ENCODE results near the gene EPX. TPM values are rescaled to one million over a fixed set of nuclear protein-coding genes. Genes with fewer than 3 reads are reported as not detected.
A peak's percentile ranks its signal among the peaks of the same experiment; 100 is the strongest.

Gene EPX
- total and polyA plus RNA-seq, 8 donors, result 0.18 TPM; not detected in 7

DNA sequence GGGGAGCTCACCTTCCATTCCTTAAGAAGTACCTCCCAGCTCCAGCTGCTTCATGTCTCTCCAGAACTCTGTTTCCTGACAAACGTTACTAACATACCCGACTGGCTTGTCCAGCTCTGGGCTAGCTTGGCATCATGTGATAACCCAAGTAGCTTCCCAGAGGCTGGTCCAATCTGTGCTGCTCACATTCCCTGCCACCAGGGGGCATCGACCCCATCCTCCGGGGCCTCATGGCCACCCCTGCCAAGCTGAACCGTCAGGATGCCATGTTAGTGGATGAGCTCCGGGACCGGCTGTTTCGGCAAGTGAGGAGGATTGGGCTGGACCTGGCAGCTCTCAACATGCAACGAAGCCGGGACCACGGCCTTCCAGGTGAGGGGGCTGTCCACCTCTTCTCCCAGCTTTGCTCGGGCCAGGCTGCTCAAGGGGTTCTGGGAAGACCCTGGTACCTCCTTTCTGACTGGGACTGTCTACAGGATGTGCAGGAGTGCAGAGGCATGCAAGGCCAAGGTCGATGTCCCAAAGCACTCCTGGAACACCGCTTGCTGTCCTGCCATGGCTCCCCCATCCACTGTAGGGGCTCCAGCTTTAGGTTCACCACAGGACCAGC is 7.6 kb downstream of the EPX start:
- H3K27me3 ChIP-seq, result peaks cover 0 to 41% (median 18%) of the 10 kb centered on the region in 3 donors
- peak; percentile 46 to 62 for DNase-seq
- no peak overlapping the region for H3K27ac ChIP-seq
- H3K36me3 ChIP-seq, result peaks cover 0 to 10% (median 5%) of the 10 kb centered on the region in 4 donors
- no peaks in the 10 kb centered on the region for H3K9me3 ChIP-seq
- TF ChIP-seq, protein P1, sequence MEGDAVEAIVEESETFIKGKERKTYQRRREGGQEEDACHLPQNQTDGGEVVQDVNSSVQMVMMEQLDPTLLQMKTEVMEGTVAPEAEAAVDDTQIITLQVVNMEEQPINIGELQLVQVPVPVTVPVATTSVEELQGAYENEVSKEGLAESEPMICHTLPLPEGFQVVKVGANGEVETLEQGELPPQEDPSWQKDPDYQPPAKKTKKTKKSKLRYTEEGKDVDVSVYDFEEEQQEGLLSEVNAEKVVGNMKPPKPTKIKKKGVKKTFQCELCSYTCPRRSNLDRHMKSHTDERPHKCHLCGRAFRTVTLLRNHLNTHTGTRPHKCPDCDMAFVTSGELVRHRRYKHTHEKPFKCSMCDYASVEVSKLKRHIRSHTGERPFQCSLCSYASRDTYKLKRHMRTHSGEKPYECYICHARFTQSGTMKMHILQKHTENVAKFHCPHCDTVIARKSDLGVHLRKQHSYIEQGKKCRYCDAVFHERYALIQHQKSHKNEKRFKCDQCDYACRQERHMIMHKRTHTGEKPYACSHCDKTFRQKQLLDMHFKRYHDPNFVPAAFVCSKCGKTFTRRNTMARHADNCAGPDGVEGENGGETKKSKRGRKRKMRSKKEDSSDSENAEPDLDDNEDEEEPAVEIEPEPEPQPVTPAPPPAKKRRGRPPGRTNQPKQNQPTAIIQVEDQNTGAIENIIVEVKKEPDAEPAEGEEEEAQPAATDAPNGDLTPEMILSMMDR (IDR thresholded peaks at IDR 0.05), result peak in 3 of 7 experiments; percentile 7 to 33 (median 30)
- no peak for TF ChIP-seq POLR2AphosphoS5 (IDR thresholded peaks at IDR 0.05)
- H3K4me3 ChIP-seq, result no peak overlapping the region
- intact Hi-C loops (cut with DNase I; ENCODE audit: low total_unique reads), result no loop called here
- H3K4me1 ChIP-seq, result peaks cover 0 to 5% (median 0%) of the 10 kb centered on the region in 4 donors
- 32 to 45% (median 43%) methylated on average over 5 to 14 of the region's 14 CpGs for WGBS, 5 donors

DNA sequence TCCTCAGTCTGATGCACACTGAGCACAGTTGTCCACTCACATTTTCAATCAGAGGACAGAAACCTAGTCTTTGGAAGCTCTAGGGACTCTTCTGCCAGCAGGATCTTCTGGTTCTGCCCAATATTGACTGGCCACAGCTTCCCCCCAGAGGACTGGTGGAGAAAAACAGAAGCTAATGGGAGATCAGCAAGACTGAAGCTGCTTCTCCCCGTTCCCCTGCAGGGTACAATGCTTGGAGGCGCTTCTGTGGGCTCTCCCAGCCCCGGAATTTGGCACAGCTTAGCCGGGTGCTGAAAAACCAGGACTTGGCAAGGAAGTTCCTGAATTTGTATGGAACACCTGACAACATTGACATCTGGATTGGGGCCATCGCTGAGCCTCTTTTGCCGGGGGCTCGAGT is 10.3 kb downstream of the EPX start:
- H3K27me3 ChIP-seq, result peaks cover 0 to 22% (median 12%) of the 10 kb centered on the region in 3 donors
- H3K9me3 ChIP-seq, result no peaks in the 10 kb centered on the region
- no peak for TF ChIP-seq EP300 (IDR thresholded peaks at IDR 0.05)
- H3K36me3 ChIP-seq, result peaks cover 0 to 37% (median 33%) of the 10 kb centered on the region in 4 donors
- no peak overlapping the region for H3K27ac ChIP-seq
- WGBS, 5 donors, result 81 to 90% (median 85%) methylated on average over 7 of the region's 7 CpGs
- H3K4me3 ChIP-seq, result no peak overlapping the region
- peaks cover 0 to 5% (median 0%) of the 10 kb centered on the region in 4 donors for H3K4me1 ChIP-seq
- intact Hi-C loops (cut with DNase I; ENCODE audit: low total_unique reads), result no loop called here
- no peak for DNase-seq

DNA sequence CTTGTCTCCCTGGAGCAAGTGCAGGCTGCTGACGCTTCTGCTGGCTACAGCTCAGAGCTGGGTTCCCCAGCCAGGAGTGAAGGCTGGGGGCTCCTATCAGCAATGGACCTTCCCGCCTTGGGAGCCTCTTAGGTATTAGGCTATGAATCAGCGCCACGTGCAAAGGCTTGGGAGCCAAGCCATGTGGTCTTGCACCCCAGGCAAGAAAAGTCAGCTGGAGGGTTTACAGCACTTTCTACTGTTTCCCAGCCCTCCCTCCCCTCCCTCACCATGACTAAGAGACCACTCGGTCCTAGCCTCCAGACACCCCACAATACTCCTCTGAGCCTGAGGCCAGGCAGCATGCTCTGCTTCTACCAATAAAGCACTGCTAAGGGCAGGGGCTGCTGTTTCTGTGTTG is 12.3 kb downstream of the EPX start:
- Histone ChIP-seq H3K27me3 (peaks cover 0 to 4% (median 0%) of the 10 kb centered on the region in 3 donors), H3K36me3 (peaks cover 0 to 57% (median 51%) of the 10 kb centered on the region in 4 donors), H3K27ac (no peak overlapping the region), H3K4me3 (no peak overlapping the region), H3K9me3 (no peaks in the 10 kb centered on the region), H3K4me1 (peaks cover 0 to 4% (median 0%) of the 10 kb centered on the region in 4 donors)
- TF ChIP-seq POLR2A (IDR thresholded peaks at IDR 0.05), result no peak
- TF ChIP-seq, protein P1 (IDR thresholded peaks at IDR 0.05), result no peak
- TF ChIP-seq POLR2AphosphoS5 (IDR thresholded peaks at IDR 0.05), result no peak
- TF ChIP-seq EP300 (IDR thresholded peaks at IDR 0.05), result no peak
- no peak for DNase-seq
- WGBS, 5 donors, result 78 to 95% (median 95%) methylated on average over 4 to 5 of the region's 5 CpGs
- intact Hi-C loops (cut with DNase I; ENCODE audit: low total_unique reads), result no loop called here

DNA sequence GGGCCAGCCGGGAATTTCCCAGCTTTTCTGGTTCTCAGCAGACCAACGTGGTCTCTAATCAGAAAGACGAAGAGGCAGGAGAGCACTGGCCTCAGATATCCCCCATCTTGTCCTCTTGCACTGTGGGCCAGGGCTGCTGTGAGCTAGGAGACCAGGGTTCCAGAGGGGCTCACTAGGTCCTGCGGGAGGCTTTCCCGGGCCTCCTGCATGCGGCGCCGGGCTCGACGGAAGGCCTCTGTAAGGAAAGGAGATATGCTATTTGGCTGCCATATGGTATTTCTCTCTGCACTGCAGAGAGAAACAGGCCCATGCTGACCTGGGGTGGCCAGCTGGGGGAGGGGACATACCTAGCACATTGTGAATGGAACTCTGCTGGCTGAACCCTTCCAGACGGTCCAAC is 13.4 kb downstream of the EPX start:
- intact Hi-C loops (cut with DNase I; ENCODE audit: low total_unique reads), result no loop called here
- WGBS, 5 donors, result 90 to 96% (median 96%) methylated on average over 10 to 11 of the region's 11 CpGs
- H3K9me3 ChIP-seq, result no peaks in the 10 kb centered on the region
- no peaks in the 10 kb centered on the region for H3K4me1 ChIP-seq
- peaks cover 4 to 68% (median 63%) of the 10 kb centered on the region in 4 donors for H3K36me3 ChIP-seq
- H3K4me3 ChIP-seq, result no peak overlapping the region
- H3K27ac ChIP-seq, result no peak overlapping the region
- H3K27me3 ChIP-seq, result no peaks in the 10 kb centered on the region
- DNase-seq, result no peak
- TF ChIP-seq EP300 (IDR thresholded peaks at IDR 0.05), result no peak
- TF ChIP-seq, protein P1 (IDR thresholded peaks at IDR 0.05), result no peak
- no peak for TF ChIP-seq POLR2AphosphoS5 (IDR thresholded peaks at IDR 0.05)
- TF ChIP-seq POLR2A (IDR thresholded peaks at IDR 0.05), result no peak

DNA sequence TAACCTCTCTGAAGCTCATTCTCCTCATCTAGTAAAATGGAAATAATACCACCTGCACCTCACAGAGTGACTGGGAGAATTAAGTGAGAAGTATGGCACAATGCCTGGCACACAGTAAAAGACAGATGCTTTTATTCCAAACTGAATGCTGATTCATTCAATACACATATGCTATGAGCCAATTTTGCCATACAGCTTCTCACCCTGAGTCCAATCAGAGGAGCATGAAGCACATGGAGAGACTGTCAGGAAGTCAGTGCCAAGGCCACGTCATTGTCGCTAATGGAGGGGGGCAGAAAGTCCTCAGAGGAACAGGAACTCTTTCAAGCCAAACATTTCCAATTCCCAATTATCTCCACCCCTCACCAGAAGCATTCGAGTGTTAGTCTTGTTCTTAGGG is 14.9 kb downstream of the EPX start:
- intact Hi-C loops (cut with DNase I; ENCODE audit: low total_unique reads), result no loop called here
- no peak for DNase-seq
- Histone ChIP-seq H3K4me3 (no peak overlapping the region), H3K27me3 (no peaks in the 10 kb centered on the region), H3K27ac (no peak overlapping the region), H3K4me1 (no peaks in the 10 kb centered on the region), H3K9me3 (no peaks in the 10 kb centered on the region), H3K36me3 (peaks cover 10 to 83% (median 78%) of the 10 kb centered on the region in 4 donors)
- WGBS, 5 donors, result 85 to 93% (median 89%) methylated on average over 3 of the region's 3 CpGs
- TF ChIP-seq POLR2A (IDR thresholded peaks at IDR 0.05), result no peak
